ENCODE data around the gene HECW1. TPM values are rescaled to one million over a fixed set of nuclear protein-coding genes. Genes with fewer than 3 reads are reported as not detected.

HECW1 gene
- total and polyA plus RNA-seq, 2 donors, result 0.16 to 1.2 TPM

DNA sequence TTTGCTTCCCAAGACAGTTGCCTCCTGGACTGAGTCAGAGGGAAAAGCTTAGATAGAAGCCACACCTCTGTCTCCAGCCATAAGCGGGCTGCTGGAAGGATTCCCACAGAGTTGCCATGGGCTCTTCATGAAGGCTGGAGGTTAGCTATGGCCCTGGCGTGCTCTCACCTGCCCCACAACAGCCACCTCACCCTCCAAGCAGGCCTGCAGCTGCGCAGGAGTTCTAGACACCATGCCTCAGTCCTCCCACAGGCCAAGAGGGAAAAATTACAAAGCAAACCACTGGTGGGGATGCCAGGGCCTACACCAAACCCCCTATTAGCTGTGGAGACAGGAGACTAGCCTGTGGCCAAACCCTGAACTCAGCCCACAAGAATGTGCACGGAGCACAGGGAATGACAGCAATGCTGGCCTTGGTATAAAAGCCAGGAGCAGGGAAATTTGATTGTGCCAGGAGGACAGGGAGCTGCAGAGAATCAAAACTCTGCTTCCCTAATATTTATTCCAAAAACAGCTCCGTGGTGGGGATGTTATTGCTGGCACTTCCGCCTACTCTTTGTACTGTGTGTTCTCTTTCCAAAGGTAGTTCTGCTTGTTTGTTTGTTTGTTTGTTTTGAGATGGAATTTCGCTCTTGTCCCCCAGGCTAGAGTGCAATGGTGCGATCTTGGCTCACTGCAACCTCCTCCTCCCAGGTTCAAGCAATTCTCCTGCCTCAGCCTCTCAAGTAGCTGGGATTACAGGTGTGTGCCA is 410.1 kb downstream of the HECW1 start:
- 79% methylated on average over 8 of the region's 8 CpGs for WGBS
- DNase-seq (ENCODE audit: extremely low spot score), result no peak
- Histone ChIP-seq H3K4me3 (ENCODE audit: low read depth, low read length) (no peak overlapping the region), H3K4me1 (ENCODE audit: insufficient read depth) (no peaks in the 10 kb centered on the region), H3K27ac (ENCODE audit: low read depth) (no peak overlapping the region), H3K36me3 (ENCODE audit: insufficient read depth) (no peaks in the 10 kb centered on the region)

DNA sequence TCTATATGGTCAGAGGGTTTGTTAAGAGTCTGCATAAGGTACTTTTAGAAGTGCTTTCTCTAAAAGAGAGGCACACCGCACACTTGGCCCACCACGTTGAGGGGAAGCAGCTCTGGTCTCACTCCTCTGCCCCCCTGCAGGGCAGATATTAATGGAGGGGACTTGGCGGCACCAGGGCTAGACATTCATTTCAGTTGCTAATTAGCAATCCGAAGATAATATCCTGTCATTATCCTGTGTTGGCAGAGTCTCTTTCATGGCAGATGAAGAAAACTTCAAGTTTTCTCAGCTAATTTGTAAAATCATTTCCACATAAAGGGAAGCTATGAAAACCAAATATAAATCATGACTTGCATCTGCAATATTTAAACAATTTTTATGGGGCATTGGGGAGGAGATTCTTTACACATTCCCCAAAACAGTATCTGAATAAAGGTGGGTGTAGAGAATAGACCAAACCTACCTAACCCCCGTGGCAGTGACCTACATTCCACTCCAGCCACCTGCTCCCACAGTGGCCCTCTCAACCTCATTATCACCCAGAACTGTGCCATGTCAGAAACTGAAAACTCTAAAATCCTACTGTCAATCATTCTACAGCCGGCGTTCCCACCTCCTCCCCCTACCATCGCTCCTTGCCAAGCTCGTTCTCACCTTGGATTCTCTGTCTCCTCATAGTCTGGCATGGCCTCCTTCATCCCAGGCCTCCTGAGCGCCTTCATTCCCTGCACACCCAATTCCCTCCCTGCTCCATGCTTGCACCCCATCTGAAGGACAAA is 416.3 kb downstream of the HECW1 start:
- Histone ChIP-seq H3K27ac (ENCODE audit: low read depth) (no peak overlapping the region), H3K4me3 (ENCODE audit: low read depth, low read length) (no peak overlapping the region), H3K4me1 (ENCODE audit: insufficient read depth) (no peaks in the 10 kb centered on the region), H3K36me3 (ENCODE audit: insufficient read depth) (no peaks in the 10 kb centered on the region)
- 83% methylated on average over 10 of the region's 10 CpGs for WGBS
- no peak for DNase-seq (ENCODE audit: extremely low spot score)

DNA sequence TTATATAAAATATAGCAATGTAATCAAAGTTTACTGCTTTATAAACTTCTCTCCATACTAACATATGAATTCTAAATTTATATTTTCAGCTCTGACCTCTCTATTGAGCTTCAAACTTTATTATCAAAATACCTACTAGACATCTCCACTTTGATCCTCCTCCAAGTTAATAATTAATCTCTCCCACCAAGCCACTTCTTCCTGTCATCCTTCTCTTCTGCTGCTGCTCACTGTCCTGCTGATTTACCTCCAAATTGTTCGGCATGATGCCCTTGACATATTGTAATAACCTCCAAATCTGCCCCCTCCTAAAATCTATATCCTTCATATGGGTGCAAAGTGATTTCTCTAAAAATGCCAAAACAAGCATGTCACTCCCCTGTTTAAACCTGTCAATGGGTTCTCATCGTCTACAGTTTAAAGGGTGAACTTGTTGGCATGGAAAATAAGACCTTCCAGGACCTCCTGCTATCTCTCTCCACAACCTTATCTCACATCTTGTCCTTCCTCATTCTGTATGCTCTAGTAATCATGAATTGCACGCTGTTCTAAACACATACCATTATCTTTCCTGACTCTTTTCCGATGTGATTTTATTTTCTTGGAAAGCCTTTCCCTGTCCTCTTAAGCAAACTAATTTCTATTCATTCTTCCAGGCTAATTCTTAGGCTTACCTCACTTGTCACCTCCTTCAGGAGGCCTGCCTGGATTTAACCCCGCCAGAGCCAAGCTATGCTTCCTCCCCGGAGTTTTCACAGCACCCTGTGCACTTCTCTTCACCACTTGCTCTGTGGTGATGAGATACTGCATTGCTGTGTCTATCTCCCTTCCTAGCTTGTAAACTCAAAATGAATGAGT is 418.3 kb downstream of the HECW1 start:
- no peak overlapping the region for H3K27ac ChIP-seq (ENCODE audit: low read depth)
- no peak overlapping the region for H3K4me3 ChIP-seq (ENCODE audit: low read depth, low read length)
- no peaks in the 10 kb centered on the region for H3K4me1 ChIP-seq (ENCODE audit: insufficient read depth)
- WGBS, result 68% methylated on average over 6 of the region's 6 CpGs
- no peaks in the 10 kb centered on the region for H3K36me3 ChIP-seq (ENCODE audit: insufficient read depth)
- no peak for DNase-seq (ENCODE audit: extremely low spot score)

DNA sequence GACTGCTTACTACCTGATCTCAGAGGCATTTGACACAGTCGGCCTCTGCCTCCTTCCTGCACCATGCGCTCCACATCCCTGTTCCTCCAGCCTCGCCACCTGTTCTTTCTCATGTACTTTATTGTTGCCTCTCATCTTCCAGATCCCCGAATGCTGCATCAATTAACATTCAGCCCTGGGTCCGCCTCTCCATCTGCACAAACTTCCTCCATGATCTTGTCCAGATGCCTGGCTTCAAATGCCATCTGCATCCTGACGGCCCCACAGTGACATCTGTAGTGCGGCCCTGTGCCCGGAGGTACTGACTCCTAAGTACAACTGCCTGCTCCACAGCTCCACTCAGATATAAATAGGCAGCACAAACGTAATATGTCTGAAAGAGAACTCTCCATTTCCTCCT is 419.3 kb downstream of the HECW1 start:
- Histone ChIP-seq H3K4me1 (ENCODE audit: insufficient read depth) (no peaks in the 10 kb centered on the region), H3K36me3 (ENCODE audit: insufficient read depth) (no peaks in the 10 kb centered on the region), H3K27ac (ENCODE audit: low read depth) (no peak overlapping the region), H3K4me3 (ENCODE audit: low read depth, low read length) (no peak overlapping the region)
- peak; percentile 23 for DNase-seq (ENCODE audit: extremely low spot score)
- WGBS, result 76% methylated on average over 9 of the region's 9 CpGs

GRCh38 chr7:43533801-43534479 is 421.5 kb downstream of the HECW1 start:
- H3K27ac ChIP-seq (ENCODE audit: low read depth), result no peak overlapping the region
- peak; percentile 74 for DNase-seq (ENCODE audit: extremely low spot score)
- no peaks in the 10 kb centered on the region for H3K4me1 ChIP-seq (ENCODE audit: insufficient read depth)
- 19% methylated on average over 6 of the region's 6 CpGs for WGBS
- no peak overlapping the region for H3K4me3 ChIP-seq (ENCODE audit: low read depth, low read length)
- no peaks in the 10 kb centered on the region for H3K36me3 ChIP-seq (ENCODE audit: insufficient read depth)

GRCh38 chr7:43535031-43535451 is 422.6 kb downstream of the HECW1 start:
- Histone ChIP-seq H3K4me3 (ENCODE audit: low read depth, low read length) (no peak overlapping the region), H3K36me3 (ENCODE audit: insufficient read depth) (no peaks in the 10 kb centered on the region), H3K27ac (ENCODE audit: low read depth) (no peak overlapping the region), H3K4me1 (ENCODE audit: insufficient read depth) (no peaks in the 10 kb centered on the region)
- DNase-seq (ENCODE audit: extremely low spot score), result no peak
- WGBS, result 92% methylated on average over 4 of the region's 4 CpGs

- no peaks in the 10 kb centered on the region for H3K36me3 ChIP-seq (ENCODE audit: insufficient read depth)
- H3K4me3 ChIP-seq (ENCODE audit: low read depth, low read length), result no peak overlapping the region
- 86% methylated on average over 6 of the region's 6 CpGs for WGBS
- H3K27ac ChIP-seq (ENCODE audit: low read depth), result no peak overlapping the region
- H3K4me1 ChIP-seq (ENCODE audit: insufficient read depth), result no peaks in the 10 kb centered on the region
- DNase-seq (ENCODE audit: extremely low spot score), result no peak
Observed at GRCh38 chr7:43535810-43536585, 423.6 kb downstream of the HECW1 start.

- Histone ChIP-seq H3K4me3 (ENCODE audit: low read depth, low read length) (no peak overlapping the region), H3K36me3 (ENCODE audit: insufficient read depth) (no peaks in the 10 kb centered on the region), H3K27ac (ENCODE audit: low read depth) (no peak overlapping the region), H3K4me1 (ENCODE audit: insufficient read depth) (no peaks in the 10 kb centered on the region)
- WGBS, result 82% methylated on average over 15 of the region's 15 CpGs
- DNase-seq (ENCODE audit: extremely low spot score), result no peak
Observed at GRCh38 chr7:43536773-43537172, 424.3 kb downstream of the HECW1 start.

- DNase-seq (ENCODE audit: extremely low spot score), result no peak
- Histone ChIP-seq H3K36me3 (ENCODE audit: insufficient read depth) (no peaks in the 10 kb centered on the region), H3K27ac (ENCODE audit: low read depth) (no peak overlapping the region), H3K4me1 (ENCODE audit: insufficient read depth) (no peaks in the 10 kb centered on the region), H3K4me3 (ENCODE audit: low read depth, low read length) (no peak overlapping the region)
- WGBS, result 85% methylated on average over 9 of the region's 9 CpGs
Observed at GRCh38 chr7:43537765-43538403, 425.4 kb downstream of the HECW1 start.

GRCh38 chr7:43538404-43538771 is 425.9 kb downstream of the HECW1 start:
- DNase-seq (ENCODE audit: extremely low spot score), result no peak
- 89% methylated on average over 4 of the region's 4 CpGs for WGBS
- H3K27ac ChIP-seq (ENCODE audit: low read depth), result no peak overlapping the region
- H3K4me3 ChIP-seq (ENCODE audit: low read depth, low read length), result no peak overlapping the region
- no peaks in the 10 kb centered on the region for H3K4me1 ChIP-seq (ENCODE audit: insufficient read depth)
- H3K36me3 ChIP-seq (ENCODE audit: insufficient read depth), result no peaks in the 10 kb centered on the region

- Histone ChIP-seq H3K27ac (ENCODE audit: low read depth) (no peak overlapping the region), H3K36me3 (ENCODE audit: insufficient read depth) (no peaks in the 10 kb centered on the region), H3K4me1 (ENCODE audit: insufficient read depth) (no peaks in the 10 kb centered on the region), H3K4me3 (ENCODE audit: low read depth, low read length) (no peak overlapping the region)
- no peak for DNase-seq (ENCODE audit: extremely low spot score)
- 92% methylated on average over 3 of the region's 3 CpGs for WGBS
Observed at GRCh38 chr7:43540471-43540870, 428.0 kb downstream of the HECW1 start.

DNA sequence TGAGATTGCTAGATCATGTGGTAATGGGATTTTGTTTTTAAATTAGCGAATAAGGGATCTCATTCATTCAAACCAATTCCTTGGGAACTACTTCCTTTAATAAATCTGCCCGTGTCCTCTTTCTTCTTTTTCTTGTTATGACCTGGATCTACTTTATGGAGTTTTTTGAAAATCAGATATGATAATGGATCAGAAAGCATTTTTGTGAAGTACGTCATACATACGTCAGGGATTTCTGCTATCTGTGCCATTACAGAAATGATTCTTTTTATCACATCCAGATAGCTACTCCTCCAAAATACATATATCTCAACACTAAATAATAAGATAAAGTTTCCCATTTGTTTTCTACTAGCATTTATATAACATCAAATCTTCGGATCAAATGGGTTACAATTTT is 430.3 kb downstream of the HECW1 start:
- H3K4me1 ChIP-seq (ENCODE audit: insufficient read depth), result no peaks in the 10 kb centered on the region
- H3K27ac ChIP-seq (ENCODE audit: low read depth), result no peak overlapping the region
- no peak overlapping the region for H3K4me3 ChIP-seq (ENCODE audit: low read depth, low read length)
- WGBS, result 83% methylated on average over 5 of the region's 5 CpGs
- no peak for DNase-seq (ENCODE audit: extremely low spot score)
- no peaks in the 10 kb centered on the region for H3K36me3 ChIP-seq (ENCODE audit: insufficient read depth)

Measured in urinary bladder (tissue), 4 donors.